ENCODE results near the gene LRRC47.

GRCh38 chr1:3747903-3748302 lies 48.4 kb downstream of the LRRC47 start:
- TF ChIP-seq CTCF (IDR thresholded peaks at IDR 0.05) (no peak), POLR2A (IDR thresholded peaks at IDR 0.05) (no peak), POLR2AphosphoS5 (IDR thresholded peaks at IDR 0.05) (no peak)
